Progenitor cell of endocrine pancreas (in vitro differentiated cells): Measurements from ENCODE around the gene ZNF273. TPM values are rescaled to one million over a fixed set of nuclear protein-coding genes. Genes with fewer than 3 reads are reported as not detected.

Experiments used
- DNase-seq: peaks from one replicate; pipeline ENCODE4 v3.0.0; 2021; ENCODE audit warnings: low spot score; ENCODE audit not compliant: unreplicated experiment
- H3K27ac Mint-ChIP-seq: 2 replicates; pipeline ENCODE4 v1.8.0; 2021; ENCODE audit warnings: mild to moderate bottlenecking, moderate library complexity, mixed read lengths
- H3K27me3 Mint-ChIP-seq: 2 replicates; pipeline ENCODE4 v1.8.0; 2021; ENCODE audit warnings: mixed read lengths
- H3K36me3 Mint-ChIP-seq: 2 replicates; pipeline ENCODE4 v1.8.0; 2022; ENCODE audit warnings: mixed read lengths; ENCODE audit not compliant: insufficient read depth
- H3K4me1 Mint-ChIP-seq: 2 replicates; pipeline ENCODE4 v1.8.0; 2021; ENCODE audit warnings: low read depth, mixed read lengths
- H3K4me3 Mint-ChIP-seq: 2 replicates; pipeline ENCODE4 v1.8.0; 2021; ENCODE audit warnings: low read depth, mild to moderate bottlenecking, moderate library complexity, mixed read lengths
- H3K9me3 Mint-ChIP-seq: 2 replicates; pipeline ENCODE4 v1.8.0; 2021; ENCODE audit warnings: low read depth, mixed read lengths
- total RNA-seq: library from RNA; stranded (reverse); gene quantifications from 2 replicates; pipeline ENCODE4 v1.2.1, GENCODE V29; 2021
- TF ChIP-seq, protein P1 (sequence below): fragments of 200-600 bp; sonication (generic); IDR thresholded peaks from one replicate; pipeline ENCODE4 v1.5.0; 2021; ENCODE audit warnings: antibody characterized with exemption, mild to moderate bottlenecking; ENCODE audit not compliant: unreplicated experiment

ZNF273 gene
- total RNA-seq, 1 donor from 2014 or later, result 13.7 TPM

DNA sequence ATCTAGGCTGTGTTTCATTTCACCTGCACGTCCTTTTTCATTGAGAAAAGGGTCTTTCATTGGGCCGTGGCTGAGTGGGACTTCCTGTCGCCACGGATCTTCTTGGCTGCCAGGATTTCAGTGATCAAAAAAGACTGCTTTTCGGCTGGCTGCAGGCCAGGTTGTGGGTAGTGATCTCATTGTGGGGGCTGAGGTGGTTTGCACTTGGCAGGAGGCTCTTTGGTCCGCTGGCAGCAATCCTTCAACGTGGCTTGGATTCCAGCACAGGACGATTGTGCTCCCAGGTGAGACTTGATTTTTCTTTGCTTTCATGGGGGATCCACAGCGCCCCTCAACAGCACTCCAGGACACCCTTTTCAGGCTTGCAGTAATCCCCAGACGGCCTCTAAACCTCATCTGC, 29.0 kb upstream of the ZNF273 start:
- TF ChIP-seq, protein P1, sequence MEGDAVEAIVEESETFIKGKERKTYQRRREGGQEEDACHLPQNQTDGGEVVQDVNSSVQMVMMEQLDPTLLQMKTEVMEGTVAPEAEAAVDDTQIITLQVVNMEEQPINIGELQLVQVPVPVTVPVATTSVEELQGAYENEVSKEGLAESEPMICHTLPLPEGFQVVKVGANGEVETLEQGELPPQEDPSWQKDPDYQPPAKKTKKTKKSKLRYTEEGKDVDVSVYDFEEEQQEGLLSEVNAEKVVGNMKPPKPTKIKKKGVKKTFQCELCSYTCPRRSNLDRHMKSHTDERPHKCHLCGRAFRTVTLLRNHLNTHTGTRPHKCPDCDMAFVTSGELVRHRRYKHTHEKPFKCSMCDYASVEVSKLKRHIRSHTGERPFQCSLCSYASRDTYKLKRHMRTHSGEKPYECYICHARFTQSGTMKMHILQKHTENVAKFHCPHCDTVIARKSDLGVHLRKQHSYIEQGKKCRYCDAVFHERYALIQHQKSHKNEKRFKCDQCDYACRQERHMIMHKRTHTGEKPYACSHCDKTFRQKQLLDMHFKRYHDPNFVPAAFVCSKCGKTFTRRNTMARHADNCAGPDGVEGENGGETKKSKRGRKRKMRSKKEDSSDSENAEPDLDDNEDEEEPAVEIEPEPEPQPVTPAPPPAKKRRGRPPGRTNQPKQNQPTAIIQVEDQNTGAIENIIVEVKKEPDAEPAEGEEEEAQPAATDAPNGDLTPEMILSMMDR, result no peak
- no peak for DNase-seq
- H3K36me3 Mint-ChIP-seq, result no peaks in the 10 kb centered on the region
- H3K27ac Mint-ChIP-seq, result no peak overlapping the region
- H3K27me3 Mint-ChIP-seq, result no peaks in the 10 kb centered on the region
- H3K9me3 Mint-ChIP-seq, result peaks cover 24% of the 10 kb centered on the region
- H3K4me1 Mint-ChIP-seq, result no peaks in the 10 kb centered on the region
- no peak overlapping the region for H3K4me3 Mint-ChIP-seq

DNA sequence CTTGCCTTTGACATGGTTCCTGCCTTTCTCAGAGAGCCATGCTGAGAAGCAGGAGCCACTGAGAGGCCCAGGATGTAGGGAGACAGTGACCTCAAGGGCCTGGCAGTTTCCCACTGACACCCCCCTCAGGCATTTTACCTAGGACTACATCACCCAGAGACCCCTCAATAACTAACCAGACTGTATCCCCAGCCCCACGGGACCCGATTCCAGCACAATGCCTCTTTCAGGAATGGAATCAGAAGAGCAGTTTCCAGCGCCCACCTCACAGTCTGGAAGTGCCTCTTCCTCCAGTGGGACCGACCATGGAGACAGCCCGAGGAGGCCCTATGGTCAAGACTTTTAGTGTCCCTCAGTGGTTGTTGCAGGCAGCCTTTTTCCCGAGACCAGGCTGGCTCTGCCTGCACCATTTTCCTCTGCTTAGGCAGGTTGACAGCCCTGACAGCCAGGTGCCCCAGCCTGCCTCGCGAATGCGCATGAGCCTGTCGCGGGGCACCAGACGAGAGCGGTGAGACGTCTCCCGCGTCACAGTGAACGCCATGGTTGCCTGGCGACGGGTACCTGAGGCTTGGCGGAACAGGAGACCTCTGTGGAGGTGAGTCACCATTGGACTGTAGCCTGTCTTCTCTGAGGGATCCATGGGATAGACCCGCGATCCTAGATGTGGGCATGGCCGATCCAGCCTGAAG, 28.4 kb upstream of the ZNF273 start:
- no peak for DNase-seq
- H3K4me3 Mint-ChIP-seq, result no peak overlapping the region
- no peak overlapping the region for H3K27ac Mint-ChIP-seq
- no peaks in the 10 kb centered on the region for H3K36me3 Mint-ChIP-seq
- H3K27me3 Mint-ChIP-seq, result no peaks in the 10 kb centered on the region
- H3K4me1 Mint-ChIP-seq, result no peaks in the 10 kb centered on the region
- H3K9me3 Mint-ChIP-seq, result peaks cover 28% of the 10 kb centered on the region
- TF ChIP-seq, protein P1, result no peak

DNA sequence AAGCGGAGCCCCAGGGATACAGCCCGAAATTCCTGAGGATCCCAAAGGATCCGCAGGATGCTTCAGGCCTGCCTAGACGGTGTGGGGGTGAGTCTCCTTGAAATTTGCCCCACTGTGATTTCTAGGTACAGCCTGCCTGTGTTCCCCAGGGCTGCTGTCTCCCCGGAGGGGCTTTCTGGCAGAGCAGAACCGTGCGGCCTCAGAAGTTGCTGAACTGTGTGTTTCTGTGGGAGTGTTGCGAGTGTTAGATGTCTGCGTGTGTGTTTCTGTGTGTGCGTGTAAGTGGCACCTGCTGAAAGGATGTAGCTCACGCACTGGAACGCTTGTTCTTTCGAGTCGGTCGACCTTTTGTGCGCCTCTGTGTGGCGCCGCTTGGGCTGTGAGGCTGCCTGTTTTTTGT, 27.8 kb upstream of the ZNF273 start:
- Mint-ChIP-seq H3K4me1 (no peaks in the 10 kb centered on the region), H3K27me3 (no peaks in the 10 kb centered on the region), H3K4me3 (no peak overlapping the region), H3K36me3 (no peaks in the 10 kb centered on the region), H3K27ac (no peak overlapping the region), H3K9me3 (peaks cover 29% of the 10 kb centered on the region)
- DNase-seq, result no peak
- TF ChIP-seq, protein P1, result no peak

DNA sequence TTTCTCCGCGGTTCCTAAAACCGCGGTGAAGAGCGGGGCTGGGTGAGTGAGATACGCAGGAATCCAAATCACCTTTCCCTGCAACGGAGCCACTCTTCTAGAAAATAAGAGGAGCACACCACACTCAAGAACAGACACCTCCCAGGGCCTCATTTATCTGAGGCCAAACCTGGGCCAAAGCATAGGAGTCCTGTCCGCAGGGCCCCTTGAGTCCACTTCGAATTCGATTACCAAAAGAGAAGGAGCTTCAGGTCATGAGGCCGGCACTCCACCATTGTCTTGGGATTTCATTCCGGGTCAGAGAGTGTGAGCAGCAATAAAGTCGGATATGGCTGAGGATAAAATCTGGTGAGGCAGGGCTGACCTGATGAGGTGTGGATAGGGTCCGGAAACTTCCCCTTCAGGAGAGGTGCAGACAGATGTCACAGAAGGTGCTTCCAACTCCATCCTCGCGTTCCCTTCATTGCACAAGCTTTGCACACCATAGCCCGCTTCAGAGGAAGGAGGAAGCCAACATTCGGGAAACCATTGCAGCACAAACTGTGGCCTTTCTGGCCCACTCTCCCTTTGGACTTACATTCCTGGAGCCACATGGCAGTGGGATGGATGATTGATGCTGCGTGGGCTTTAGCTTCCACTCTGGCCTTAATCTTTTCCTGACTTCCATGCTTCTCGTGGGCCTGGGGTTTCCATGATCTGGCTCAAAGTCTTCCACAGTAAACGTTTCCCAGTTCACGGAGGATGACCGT, 27.2 kb upstream of the ZNF273 start:
- H3K9me3 Mint-ChIP-seq, result peaks cover 26% of the 10 kb centered on the region
- DNase-seq, result no peak

More for the DNA sequence above, 27.2 kb upstream of the ZNF273 start:
- no peak overlapping the region for H3K4me3 Mint-ChIP-seq
- H3K27ac Mint-ChIP-seq, result no peak overlapping the region
- H3K4me1 Mint-ChIP-seq, result no peaks in the 10 kb centered on the region
- TF ChIP-seq, protein P1, result no peak
- H3K36me3 Mint-ChIP-seq, result no peaks in the 10 kb centered on the region
- H3K27me3 Mint-ChIP-seq, result no peaks in the 10 kb centered on the region
